Small intestine (tissue), 7 donors: ENCODE measurements around the gene GSTT2. TPM values are rescaled to one million over a fixed set of nuclear protein-coding genes. Genes with fewer than 3 reads are reported as not detected.

Experiments
- DNase-seq, 2 donors: peaks; one replicate each; pipeline versions ENCODE4 v3.0.0 to v3.0.0-alpha.2; 2013
- FAIRE-seq: peaks from 2 replicates; lab custom pipeline; 2012; peaks lifted over from hg19 to GRCh38; lab: Jason Lieb, UNC
- H3K27ac ChIP-seq, 3 donors: one replicate each; pipeline ENCODE4 v1.5.1; 2013; ENCODE audit warnings: low read length in 2 of 3, mild to moderate bottlenecking in 2 of 3, control low read depth in 1 of 3, inconsistent platforms in 1 of 3, low read depth in 1 of 3, moderate library complexity in 1 of 3
- H3K27me3 ChIP-seq, 3 donors: one replicate each; pipeline ENCODE4 v1.6.1; 2013; ENCODE audit warnings: low read length in 3 of 3, inconsistent platforms in 1 of 3; ENCODE audit not compliant: control insufficient read depth in 3 of 3, insufficient read depth in 3 of 3
- H3K36me3 ChIP-seq, 3 donors: one replicate each; pipeline ENCODE4 v1.6.1; 2013; ENCODE audit warnings: low read length in 3 of 3, inconsistent platforms in 1 of 3, low read depth in 1 of 3, mild to moderate bottlenecking in 1 of 3, moderate library complexity in 1 of 3; ENCODE audit not compliant: control insufficient read depth in 3 of 3, insufficient read depth in 2 of 3
- H3K4me1 ChIP-seq, 3 donors: one replicate each; pipeline ENCODE4 v1.6.1; 2013; ENCODE audit warnings: low read length in 2 of 3, inconsistent platforms in 1 of 3, low read depth in 1 of 3, mild to moderate bottlenecking in 1 of 3, moderate library complexity in 1 of 3; ENCODE audit not compliant: control insufficient read depth in 3 of 3, insufficient read depth in 2 of 3
- H3K4me3 ChIP-seq, 3 donors: one replicate each; pipeline ENCODE4 v1.5.1; 2013; ENCODE audit warnings: low read length in 3 of 3, control low read depth in 1 of 3, inconsistent platforms in 1 of 3, low read depth in 1 of 3, mild to moderate bottlenecking in 1 of 3, moderate library complexity in 1 of 3
- H3K9me3 ChIP-seq, 2 donors: one replicate each; pipeline ENCODE4 v1.6.1; 2013; ENCODE audit warnings: low read depth in 1 of 2, low read length in 1 of 2; ENCODE audit not compliant: control insufficient read depth in 2 of 2, insufficient read depth in 1 of 2
- polyA plus RNA-seq, 4 donors: library from polyadenylated mRNA; stranded (reverse) in 3 of 4; unstranded in 1 of 4; fragments of 200-250 nt in 3 of 4; fragments of 120-200 nt in 1 of 4; gene quantifications; one replicate each; pipeline versions ENCODE4 v1.2.1 to v1.2.3, GENCODE V29; 2013
- donor health status: healthy with polysubstance abuse.
- donor health status: control.
- donor health status: control.
- donor health status: Bipolar disorder and iron deficiency.
- donor health status: healthy.

Gene GSTT2
- polyA plus RNA-seq, 4 donors: 0.19 to 1.4 (median 0.81) TPM; not detected in 1

DNA sequence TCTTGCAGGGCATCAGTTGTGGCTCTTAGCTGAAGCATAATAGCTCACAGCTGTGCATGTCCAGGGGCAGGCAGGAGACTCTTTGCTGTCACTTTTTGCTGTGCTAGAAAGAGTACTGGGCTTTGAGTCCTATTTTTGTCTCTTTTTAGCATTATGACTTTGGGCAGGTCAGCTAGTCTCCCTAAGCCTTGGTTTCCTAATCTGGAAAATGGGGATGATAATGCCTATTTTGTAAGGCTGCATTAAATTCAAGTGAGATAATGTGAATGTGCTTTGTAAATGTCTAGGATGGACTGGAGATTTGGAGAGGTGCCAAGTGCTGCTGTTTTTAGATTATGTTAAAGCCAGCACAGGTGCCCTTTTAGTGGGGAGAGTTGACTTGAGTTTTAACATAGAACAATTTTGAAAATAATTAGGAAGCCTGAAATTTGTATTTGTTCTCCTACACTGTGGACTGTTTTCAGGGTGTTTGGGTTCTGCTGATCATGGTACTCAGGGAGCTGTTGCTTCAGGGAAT lies 50.3 kb downstream of the GSTT2 start:
- Histone ChIP-seq H3K27me3 (no peaks in the 10 kb centered on the region), H3K36me3 (peaks cover 0 to 25% (median 0%) of the 10 kb centered on the region in 3 donors), H3K9me3 (no peaks in the 10 kb centered on the region), H3K27ac (no peak overlapping the region), H3K4me3 (no peak overlapping the region), H3K4me1 (no peaks in the 10 kb centered on the region)
- FAIRE-seq (no peak), DNase-seq (no peak)

Other genes with a start within 250 kb of the GSTT2 start
- gene ZNF70, start 229.0 kb upstream of the GSTT2 start, polyA plus RNA-seq: 1 to 10 TPM in 1 of 4 donors, under 1 TPM in 2, not detected in 1; 0.27 to 3.7 (median 0.98) TPM
- gene VPREB3, start 225.7 kb upstream of the GSTT2 start, polyA plus RNA-seq: 1 to 10 TPM in 1 of 4 donors, under 1 TPM in 1, not detected in 2; 0.95 to 6.2 TPM
- gene C22orf15, start 217.1 kb upstream of the GSTT2 start, polyA plus RNA-seq: under 1 TPM in 2 of 4 donors, not detected in 2; 0.07 to 0.16 TPM
- gene CHCHD10, start 212.2 kb upstream of the GSTT2 start, polyA plus RNA-seq: 100 to 1,000 TPM in 3 of 4 donors, 10 to 100 TPM in 1; 53.5 to 544 (median 282) TPM
- 10 to 100 TPM in 1 of 4 donors, 1 to 10 TPM in 2, not detected in 1; 1.1 to 16.8 (median 1.7) TPM for gene MMP11, start 207.3 kb upstream of the GSTT2 start, polyA plus RNA-seq
- 10 to 100 TPM; 29.3 to 87.6 (median 55.2) TPM for gene SMARCB1, start 193.2 kb upstream of the GSTT2 start, polyA plus RNA-seq
- gene DERL3, start 141.1 kb upstream of the GSTT2 start, polyA plus RNA-seq: 10 to 100 TPM in 2 of 4 donors, 1 to 10 TPM in 2; 2.0 to 33.0 (median 14.1) TPM
- 10 to 100 TPM in 1 of 4 donors, 1 to 10 TPM in 3; 3.6 to 17.8 (median 6.0) TPM for gene SLC2A11, start 122.3 kb upstream of the GSTT2 start, polyA plus RNA-seq
- 100 to 1,000 TPM; 335 to 743 (median 449) TPM for gene MIF, start 85.8 kb upstream of the GSTT2 start, polyA plus RNA-seq
- gene GSTT2B, start 18.9 kb upstream of the GSTT2 start, polyA plus RNA-seq: 1 to 10 TPM in 3 of 4 donors, not detected in 1; 1.1 to 6.7 (median 2.1) TPM
- gene DDTL, start 13.2 kb upstream of the GSTT2 start, polyA plus RNA-seq: 10 to 100 TPM in 2 of 4 donors, 1 to 10 TPM in 2; 1.4 to 10.9 (median 7.7) TPM
- gene DDT, start 5.7 kb upstream of the GSTT2 start, polyA plus RNA-seq: 100 to 1,000 TPM; 144 to 876 (median 451) TPM
- not detected for gene GSTT4, start 25.3 kb downstream of the GSTT2 start, polyA plus RNA-seq
- 10 to 100 TPM; 19.7 to 45.7 (median 32.2) TPM for gene CABIN1, start 31.2 kb downstream of the GSTT2 start, polyA plus RNA-seq
- gene SUSD2, start 201.4 kb downstream of the GSTT2 start, polyA plus RNA-seq: 10 to 100 TPM in 2 of 4 donors, 1 to 10 TPM in 2; 6.1 to 82.9 (median 11.3) TPM